Fibroblast of lung (primary cell): ENCODE measurements around the gene JAK1. TPM values are rescaled to one million over a fixed set of nuclear protein-coding genes. Genes with fewer than 3 reads are reported as not detected.

Experiments used
- DNase-seq, 2 donors: peaks; one replicate each; pipeline versions ENCODE4 v3.0.0 to v3.0.0-alpha.2; 2010; ENCODE audit warnings: low read depth in 2 of 2
- H2AFZ ChIP-seq: 2 replicates; pipeline ENCODE4 v1.5.1; 2012; ENCODE audit warnings: low read length, control low read depth, inconsistent platforms
- H3K27ac ChIP-seq: 2 replicates; pipeline ENCODE4 v1.5.1; 2011; ENCODE audit warnings: low read length, control low read depth; ENCODE audit not compliant: insufficient read depth
- H3K27me3 ChIP-seq: 2 replicates; pipeline ENCODE4 v1.5.1; 2011; ENCODE audit warnings: mild to moderate bottlenecking, low read length; ENCODE audit not compliant: control insufficient read depth, insufficient read depth
- H3K36me3 ChIP-seq: 2 replicates; pipeline ENCODE4 v1.5.1; 2011; ENCODE audit warnings: low read length; ENCODE audit not compliant: control insufficient read depth, insufficient read depth
- H3K4me1 ChIP-seq: 2 replicates; pipeline ENCODE4 v1.5.1; 2011; ENCODE audit warnings: low read length; ENCODE audit not compliant: control insufficient read depth, insufficient read depth; ENCODE audit errors: extremely low read depth
- H3K4me2 ChIP-seq: 2 replicates; pipeline ENCODE4 v1.5.1; 2011; ENCODE audit warnings: low read length, control low read depth; ENCODE audit not compliant: insufficient read depth; ENCODE audit errors: extremely low read depth
- H3K4me3 ChIP-seq, 4 experiments: fragments of 200-600 bp in 1 of 4; sonication (generic) in 1 of 4; replicated peaks in 1 of 4; 2 replicates each; pipeline ENCODE4 v1.5.1; 2011 to 2016; ENCODE audit warnings: low read length in 4 of 4, low read depth in 3 of 4, mild to moderate bottlenecking in 3 of 4, control low read depth in 2 of 4, inconsistent platforms in 1 of 4, mixed read lengths in 1 of 4; ENCODE audit not compliant: insufficient read depth in 1 of 4; ENCODE audit errors: control extremely low read depth in 1 of 4
- H3K79me2 ChIP-seq: 2 replicates; pipeline ENCODE4 v1.5.1; 2012; ENCODE audit warnings: mild to moderate bottlenecking, low read length, inconsistent platforms; ENCODE audit not compliant: control insufficient read depth, insufficient read depth
- H3K9ac ChIP-seq: 2 replicates; pipeline ENCODE4 v1.5.1; 2011; ENCODE audit warnings: mild to moderate bottlenecking, low read length, control low read depth; ENCODE audit not compliant: insufficient read depth
- H3K9me3 ChIP-seq: 2 replicates; pipeline ENCODE4 v1.5.1; 2012; ENCODE audit warnings: low read depth, low read length; ENCODE audit not compliant: control insufficient read depth, insufficient read depth
- H4K20me1 ChIP-seq: 2 replicates; pipeline ENCODE4 v1.5.1; 2011; ENCODE audit warnings: low read length; ENCODE audit not compliant: control insufficient read depth, insufficient read depth; ENCODE audit errors: extremely low read depth
- CTCF ChIP-seq, 2 donors: IDR thresholded peaks in 1 of 2; conservative IDR thresholded peaks in 1 of 2; 1 replicate in 1 of 2; 2 replicates in 1 of 2; pipeline ENCODE4 v1.5.1; 2011 to 2012; ENCODE audit warnings: low read length in 2 of 2, control low read depth in 1 of 2, inconsistent platforms in 1 of 2, low read depth in 1 of 2, mild to moderate bottlenecking in 1 of 2
- EZH2 ChIP-seq: IDR thresholded peaks from 2 replicates; pipeline ENCODE4 v1.5.1; 2012; ENCODE audit warnings: low read length, control low read depth, mild to moderate bottlenecking; ENCODE audit errors: missing control alignments
- polyA plus RNA-seq, 2 donors: library from polyadenylated mRNA; depleted of rRNA in 1 of 2; stranded (reverse) in 1 of 2; unstranded in 1 of 2; fragments of >200 nt; gene quantifications; 2 replicates each; pipeline ENCODE4 v1.2.1, GENCODE V29; 2011 to 2012; ENCODE audit warnings: missing spikeins in 1 of 2
- total RNA-seq: library from RNA; depleted of rRNA; stranded (reverse); fragments of >200 nt; gene quantifications from 2 replicates; pipeline ENCODE4 v1.2.1, GENCODE V29; 2014

JAK1 gene
- total and polyA plus RNA-seq, 2 donors (not counting 1 experiment from before 2014, with no cell fraction given) = 144 to 152 TPM

- Histone ChIP-seq H3K4me2 (no peak overlapping the region), H2AFZ (no peak overlapping the region), H3K4me3 (no peak overlapping the region), H4K20me1 (peaks cover 2% of the 10 kb centered on the region), H3K9me3 (no peaks in the 10 kb centered on the region), H3K27ac (no peak overlapping the region), H3K4me1 (no peaks in the 10 kb centered on the region), H3K9ac (no peak overlapping the region), H3K36me3 (no peaks in the 10 kb centered on the region), H3K79me2 (peaks cover 61% of the 10 kb centered on the region), H3K27me3 (no peaks in the 10 kb centered on the region)
- TF ChIP-seq CTCF (conservative IDR thresholded peaks at IDR 0.05 in 1 of 2, IDR thresholded peaks at IDR 0.05 in 1 of 2; ENCODE audit: low read depth in 1 of 2, low read length in 2 of 2) = no peak
- TF ChIP-seq EZH2 = no peak
- peak in 1 of 2 donors; percentile 57 for DNase-seq
Measured at GRCh38 chr1:64948905-64949833, 17.2 kb downstream of the JAK1 start.

GRCh38 chr1:64948216-64948615 lies 18.1 kb downstream of the JAK1 start:
- Histone ChIP-seq H3K9ac (no peak overlapping the region), H2AFZ (no peak overlapping the region), H3K27me3 (no peaks in the 10 kb centered on the region), H4K20me1 (peaks cover 2% of the 10 kb centered on the region), H3K79me2 (peaks cover 55% of the 10 kb centered on the region), H3K27ac (no peak overlapping the region), H3K4me1 (no peaks in the 10 kb centered on the region), H3K36me3 (no peaks in the 10 kb centered on the region), H3K9me3 (no peaks in the 10 kb centered on the region), H3K4me2 (no peak overlapping the region), H3K4me3 (no peak overlapping the region)
- no peak for TF ChIP-seq CTCF (conservative IDR thresholded peaks at IDR 0.05 in 1 of 2, IDR thresholded peaks at IDR 0.05 in 1 of 2; ENCODE audit: low read depth in 1 of 2, low read length in 2 of 2)
- no peak for TF ChIP-seq EZH2
- no peak for DNase-seq

- Histone ChIP-seq H3K36me3 (no peaks in the 10 kb centered on the region), H3K9ac (no peak overlapping the region), H3K4me1 (no peaks in the 10 kb centered on the region), H4K20me1 (peaks cover 2% of the 10 kb centered on the region), H3K27me3 (no peaks in the 10 kb centered on the region), H3K4me2 (no peak overlapping the region), H3K9me3 (no peaks in the 10 kb centered on the region), H3K79me2 (peaks cover 47% of the 10 kb centered on the region), H3K4me3 (no peak overlapping the region), H3K27ac (no peak overlapping the region), H2AFZ (no peak overlapping the region)
- no peak for DNase-seq
- TF ChIP-seq CTCF (conservative IDR thresholded peaks at IDR 0.05 in 1 of 2, IDR thresholded peaks at IDR 0.05 in 1 of 2; ENCODE audit: low read depth in 1 of 2, low read length in 2 of 2) = no peak
- TF ChIP-seq EZH2 = no peak
Measured at GRCh38 chr1:64946916-64947315, 19.4 kb downstream of the JAK1 start.
